ENCODE results near the gene FBXO7. TPM values are rescaled to one million over a fixed set of nuclear protein-coding genes. Genes with fewer than 3 reads are reported as not detected.

Gene FBXO7
- total RNA-seq, 5 donors from 2014 or later (not counting 1 experiment from before 2014, with no cell fraction given) = 77.8 to 127 (median 83.4) TPM

- peaks cover 76% of the 10 kb centered on the region for H3K36me3 Mint-ChIP-seq
- H3K27ac Mint-ChIP-seq = no peak overlapping the region
- POLR2A ChIA-PET = interaction anchor here (0.6 to 1.4 kb wide), 3 partner anchors 17 to 18 kb away, joined by 4 to 5 read pairs (median 5); no protein-coding TSS in a partner anchor
- ATAC-seq (replicated peaks in 1 of 4) = no peak
- CTCF ChIA-PET = interaction anchor here in 1 of 2 donors (0.6 kb wide), 1 partner anchor 514 kb away, joined by 11 read pairs; no protein-coding TSS in a partner anchor
- no peaks in the 10 kb centered on the region for H3K27me3 Mint-ChIP-seq
- no peak overlapping the region for H3K27ac ChIP-seq (ENCODE audit: low read length)
- H3K36me3 ChIP-seq (ENCODE audit: control insufficient read depth in 2 of 2, extremely low read depth in 1 of 2, insufficient read depth in 1 of 2, low read length in 1 of 2) = peaks cover 2 to 71% of the 10 kb centered on the region in 2 donors
- no peaks in the 10 kb centered on the region for H3K27me3 ChIP-seq (replicated peaks in 1 of 2; ENCODE audit: control insufficient read depth in 2 of 2, extremely low read depth in 1 of 2, insufficient read depth in 2 of 2, low read length in 1 of 2)
- no peaks in the 10 kb centered on the region for H3K4me1 Mint-ChIP-seq
- no peaks in the 10 kb centered on the region for H3K9me3 ChIP-seq
- H3K4me1 ChIP-seq (ENCODE audit: control insufficient read depth in 1 of 2, extremely low read depth in 1 of 2, insufficient read depth in 2 of 2, low read length in 2 of 2) = no peaks in the 10 kb centered on the region
- WGBS (ENCODE audit: insufficient coverage) = 100% methylated on average over 2 of the region's 2 CpGs
- no peak for DNase-seq
- H3K4me3 ChIP-seq (ENCODE audit: control insufficient read depth in 1 of 2, extremely low read depth in 1 of 2, low read length in 1 of 2) = no peak overlapping the region
- H3K9me3 Mint-ChIP-seq = no peaks in the 10 kb centered on the region
- no peak overlapping the region for H3K4me3 Mint-ChIP-seq
These were observed 18.9 kb downstream of the FBXO7 start for GRCh38 chr22:32493551-32493950.

GRCh38 chr22:32494971-32495370 lies 20.4 kb downstream of the FBXO7 start:
- CTCF ChIA-PET = interaction anchor here in 1 of 2 donors (0.7 kb wide), 1 partner anchor 18 kb away, joined by 3 read pairs; no protein-coding TSS in a partner anchor
- Mint-ChIP-seq H3K27ac (no peak overlapping the region), H3K9me3 (no peaks in the 10 kb centered on the region), H3K4me1 (no peaks in the 10 kb centered on the region), H3K27me3 (no peaks in the 10 kb centered on the region), H3K36me3 (peaks cover 72% of the 10 kb centered on the region), H3K4me3 (no peak overlapping the region)
- Histone ChIP-seq H3K27me3 (replicated peaks in 1 of 2; ENCODE audit: control insufficient read depth in 2 of 2, extremely low read depth in 1 of 2, insufficient read depth in 2 of 2, low read length in 1 of 2) (no peaks in the 10 kb centered on the region), H3K4me1 (ENCODE audit: control insufficient read depth in 1 of 2, extremely low read depth in 1 of 2, insufficient read depth in 2 of 2, low read length in 2 of 2) (no peaks in the 10 kb centered on the region), H3K36me3 (ENCODE audit: control insufficient read depth in 2 of 2, extremely low read depth in 1 of 2, insufficient read depth in 1 of 2, low read length in 1 of 2) (peaks cover 2 to 69% of the 10 kb centered on the region in 2 donors), H3K27ac (ENCODE audit: low read length) (no peak overlapping the region), H3K4me3 (ENCODE audit: control insufficient read depth in 1 of 2, extremely low read depth in 1 of 2, low read length in 1 of 2) (no peak overlapping the region), H3K9me3 (no peaks in the 10 kb centered on the region)
- no peak for DNase-seq
- WGBS (ENCODE audit: insufficient coverage) = 97% methylated on average over 4 of the region's 4 CpGs
- POLR2A ChIA-PET = interaction anchor here in 1 of 2 donors (0.8 to 1.4 kb wide), 2 partner anchors 18 to 25 kb away, joined by 3 to 4 read pairs; no protein-coding TSS in a partner anchor
- no peak for ATAC-seq (replicated peaks in 1 of 4)

DNA sequence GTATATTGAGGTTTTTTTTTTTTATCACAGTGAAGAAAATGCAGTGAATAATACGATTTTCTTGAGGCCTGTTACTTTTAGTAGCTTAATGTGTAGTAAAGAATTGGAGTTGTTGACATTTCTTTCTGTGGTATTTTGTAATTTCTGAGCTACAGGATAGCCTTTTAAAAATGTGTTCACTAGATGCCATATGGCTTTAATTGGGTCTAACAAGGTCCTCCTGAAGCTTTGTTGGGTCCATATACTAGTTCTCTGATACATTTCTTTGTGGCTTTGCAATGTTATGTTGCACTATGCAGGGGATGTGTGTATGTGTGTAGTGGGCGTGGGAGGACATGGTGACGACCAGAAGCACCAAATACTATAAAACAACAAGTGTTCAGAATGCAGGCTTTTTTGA lies 25.1 kb downstream of the FBXO7 start:
- H3K36me3 ChIP-seq (ENCODE audit: control insufficient read depth in 2 of 2, extremely low read depth in 1 of 2, insufficient read depth in 1 of 2, low read length in 1 of 2) = peaks cover 2 to 43% of the 10 kb centered on the region in 2 donors
- no peaks in the 10 kb centered on the region for H3K27me3 ChIP-seq (replicated peaks in 1 of 2; ENCODE audit: control insufficient read depth in 2 of 2, extremely low read depth in 1 of 2, insufficient read depth in 2 of 2, low read length in 1 of 2)
- H3K27ac ChIP-seq (ENCODE audit: low read length) = no peak overlapping the region
- no peaks in the 10 kb centered on the region for H3K9me3 ChIP-seq
- ATAC-seq (replicated peaks in 1 of 4) = no peak
- no peak overlapping the region for H3K4me3 ChIP-seq (ENCODE audit: control insufficient read depth in 1 of 2, extremely low read depth in 1 of 2, low read length in 1 of 2)
- H3K27me3 Mint-ChIP-seq = no peaks in the 10 kb centered on the region
- no peak for DNase-seq
- H3K4me3 Mint-ChIP-seq = no peak overlapping the region
- peaks cover 39% of the 10 kb centered on the region for H3K36me3 Mint-ChIP-seq
- no peaks in the 10 kb centered on the region for H3K9me3 Mint-ChIP-seq
- POLR2A ChIA-PET = no interaction called here
- H3K4me1 ChIP-seq (ENCODE audit: control insufficient read depth in 1 of 2, extremely low read depth in 1 of 2, insufficient read depth in 2 of 2, low read length in 2 of 2) = no peaks in the 10 kb centered on the region
- WGBS (ENCODE audit: insufficient coverage) = no CpG with 5 or more reads among the region's 3 CpGs
- H3K27ac Mint-ChIP-seq = no peak overlapping the region
- CTCF ChIA-PET = interaction anchor here in 1 of 2 donors (0.6 kb wide), 1 partner anchor 417 kb away, joined by 3 read pairs; no protein-coding TSS in a partner anchor
- H3K4me1 Mint-ChIP-seq = no peaks in the 10 kb centered on the region

- peaks cover 23% of the 10 kb centered on the region for H3K36me3 Mint-ChIP-seq
- Histone ChIP-seq H3K27ac (ENCODE audit: low read length) (no peak overlapping the region), H3K4me1 (ENCODE audit: control insufficient read depth in 1 of 2, extremely low read depth in 1 of 2, insufficient read depth in 2 of 2, low read length in 2 of 2) (no peaks in the 10 kb centered on the region), H3K9me3 (no peaks in the 10 kb centered on the region), H3K4me3 (ENCODE audit: control insufficient read depth in 1 of 2, extremely low read depth in 1 of 2, low read length in 1 of 2) (no peak overlapping the region), H3K27me3 (replicated peaks in 1 of 2; ENCODE audit: control insufficient read depth in 2 of 2, extremely low read depth in 1 of 2, insufficient read depth in 2 of 2, low read length in 1 of 2) (no peaks in the 10 kb centered on the region), H3K36me3 (ENCODE audit: control insufficient read depth in 2 of 2, extremely low read depth in 1 of 2, insufficient read depth in 1 of 2, low read length in 1 of 2) (peaks cover 0 to 24% of the 10 kb centered on the region in 2 donors)
- ChIA-PET CTCF (no interaction called here), POLR2A (interaction anchor here in 1 of 2 donors (0.6 kb wide), 1 partner anchor 300 kb away, joined by 3 read pairs; no protein-coding TSS in a partner anchor)
- no peaks in the 10 kb centered on the region for H3K27me3 Mint-ChIP-seq
- no peaks in the 10 kb centered on the region for H3K4me1 Mint-ChIP-seq
- DNase-seq (no peak), ATAC-seq (replicated peaks in 1 of 4) (no peak)
- H3K27ac Mint-ChIP-seq = no peak overlapping the region
- H3K9me3 Mint-ChIP-seq = no peaks in the 10 kb centered on the region
- H3K4me3 Mint-ChIP-seq = no peak overlapping the region
- 100% methylated on average over 1 of the region's 9 CpGs for WGBS (ENCODE audit: insufficient coverage)
These were observed 27.5 kb downstream of the FBXO7 start for GRCh38 chr22:32501836-32502752.

DNA sequence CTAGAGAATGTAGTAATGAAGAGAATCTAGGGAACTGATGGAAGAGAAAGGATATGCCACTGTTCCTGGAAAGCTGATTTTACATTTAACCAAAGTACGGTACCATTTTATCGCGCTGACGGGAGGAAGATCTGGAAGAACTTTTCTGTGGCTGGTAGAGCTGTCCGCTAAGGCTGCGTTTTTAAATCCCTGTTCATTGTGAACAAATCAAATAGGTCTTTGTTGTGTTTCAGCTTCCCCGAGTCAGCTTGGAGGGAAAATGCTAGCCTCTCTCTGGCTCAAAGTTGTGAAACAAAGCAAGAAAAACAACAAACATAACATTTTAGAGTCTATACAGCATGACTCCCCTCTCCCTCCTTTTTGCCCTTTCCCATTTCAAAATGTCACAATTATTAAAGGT lies 34.4 kb downstream of the FBXO7 start:
- Mint-ChIP-seq H3K4me1 (no peaks in the 10 kb centered on the region), H3K36me3 (peaks cover 4% of the 10 kb centered on the region), H3K9me3 (no peaks in the 10 kb centered on the region), H3K27ac (no peak overlapping the region), H3K27me3 (no peaks in the 10 kb centered on the region), H3K4me3 (no peak overlapping the region)
- H3K4me3 ChIP-seq (ENCODE audit: control insufficient read depth in 1 of 2, extremely low read depth in 1 of 2, low read length in 1 of 2) = no peak overlapping the region
- WGBS (ENCODE audit: insufficient coverage) = 97% methylated on average over 7 of the region's 7 CpGs
- ATAC-seq (replicated peaks in 1 of 4) (no peak), DNase-seq (no peak)
- no peaks in the 10 kb centered on the region for H3K9me3 ChIP-seq
- H3K4me1 ChIP-seq (ENCODE audit: control insufficient read depth in 1 of 2, extremely low read depth in 1 of 2, insufficient read depth in 2 of 2, low read length in 2 of 2) = no peaks in the 10 kb centered on the region
- no peak overlapping the region for H3K27ac ChIP-seq (ENCODE audit: low read length)
- peaks cover 0 to 3% of the 10 kb centered on the region in 2 experiments for H3K27me3 ChIP-seq (replicated peaks in 1 of 2; ENCODE audit: control insufficient read depth in 2 of 2, extremely low read depth in 1 of 2, insufficient read depth in 2 of 2, low read length in 1 of 2)
- ChIA-PET CTCF (no interaction called here), POLR2A (no interaction called here)
- no peaks in the 10 kb centered on the region for H3K36me3 ChIP-seq (ENCODE audit: control insufficient read depth in 2 of 2, extremely low read depth in 1 of 2, insufficient read depth in 1 of 2, low read length in 1 of 2)

DNA sequence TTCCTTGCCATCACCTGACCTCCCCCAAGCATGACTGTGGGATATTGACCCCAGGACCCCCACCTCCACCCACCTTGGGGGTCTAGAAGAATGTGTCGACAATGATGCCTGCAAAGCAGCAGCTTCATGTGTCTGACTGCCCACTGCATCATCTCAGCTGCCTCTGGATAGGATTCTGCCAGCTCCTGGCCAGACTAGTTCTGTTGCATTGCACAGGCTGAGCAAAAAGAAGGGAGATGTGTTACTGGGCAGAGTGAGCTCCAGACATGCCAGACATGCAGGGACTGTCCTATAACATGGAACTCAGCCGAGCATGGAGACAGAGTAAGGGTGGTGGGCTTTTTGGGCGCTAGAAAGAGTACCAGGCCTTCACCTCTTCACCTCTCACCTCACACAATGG lies 36.7 kb downstream of the FBXO7 start:
- 57% methylated on average over 1 of the region's 3 CpGs for WGBS (ENCODE audit: insufficient coverage)
- Mint-ChIP-seq H3K4me1 (no peaks in the 10 kb centered on the region), H3K9me3 (no peaks in the 10 kb centered on the region), H3K27ac (no peak overlapping the region), H3K27me3 (no peaks in the 10 kb centered on the region), H3K36me3 (peaks cover 4% of the 10 kb centered on the region), H3K4me3 (no peak overlapping the region)
- ChIA-PET CTCF (no interaction called here), POLR2A (no interaction called here)
- Histone ChIP-seq H3K4me3 (ENCODE audit: control insufficient read depth in 1 of 2, extremely low read depth in 1 of 2, low read length in 1 of 2) (no peak overlapping the region), H3K9me3 (no peaks in the 10 kb centered on the region), H3K27me3 (replicated peaks in 1 of 2; ENCODE audit: control insufficient read depth in 2 of 2, extremely low read depth in 1 of 2, insufficient read depth in 2 of 2, low read length in 1 of 2) (peaks cover 0 to 3% of the 10 kb centered on the region in 2 experiments), H3K36me3 (ENCODE audit: control insufficient read depth in 2 of 2, extremely low read depth in 1 of 2, insufficient read depth in 1 of 2, low read length in 1 of 2) (no peaks in the 10 kb centered on the region), H3K27ac (ENCODE audit: low read length) (no peak overlapping the region), H3K4me1 (ENCODE audit: control insufficient read depth in 1 of 2, extremely low read depth in 1 of 2, insufficient read depth in 2 of 2, low read length in 2 of 2) (no peaks in the 10 kb centered on the region)
- ATAC-seq (replicated peaks in 1 of 4) = no peak
- no peak for DNase-seq
